ENCODE data around the gene ARHGEF19. TPM values are rescaled to one million over a fixed set of nuclear protein-coding genes. Genes with fewer than 3 reads are reported as not detected.

The ARHGEF19 gene
- total and polyA plus RNA-seq, 2 donors: 6.9 to 15.2 TPM

GRCh38 chr1:16150508-16150907 lies 61.9 kb downstream of the ARHGEF19 start:
- H3K4me1 ChIP-seq (ENCODE audit: insufficient read depth): no peaks in the 10 kb centered on the region
- DNase-seq (ENCODE audit: extremely low spot score): no peak
- no peak overlapping the region for H3K27ac ChIP-seq (ENCODE audit: low read depth)
- H3K4me3 ChIP-seq (ENCODE audit: low read depth, low read length): no peak overlapping the region
- WGBS: 87% methylated on average over 6 of the region's 6 CpGs
- H3K36me3 ChIP-seq (ENCODE audit: insufficient read depth): no peaks in the 10 kb centered on the region

GRCh38 chr1:16149702-16150488 lies 62.6 kb downstream of the ARHGEF19 start:
- Histone ChIP-seq H3K27ac (ENCODE audit: low read depth) (no peak overlapping the region), H3K4me1 (ENCODE audit: insufficient read depth) (no peaks in the 10 kb centered on the region)
- 84% methylated on average over 12 of the region's 12 CpGs for WGBS

GRCh38 chr1:16149146-16149545 lies 63.3 kb downstream of the ARHGEF19 start:
- no peaks in the 10 kb centered on the region for H3K36me3 ChIP-seq (ENCODE audit: insufficient read depth)
- no peak overlapping the region for H3K27ac ChIP-seq (ENCODE audit: low read depth)
- WGBS: 97% methylated on average over 7 of the region's 7 CpGs
- H3K4me1 ChIP-seq (ENCODE audit: insufficient read depth): no peaks in the 10 kb centered on the region
- no peak overlapping the region for H3K4me3 ChIP-seq (ENCODE audit: low read depth, low read length)
- no peak for DNase-seq (ENCODE audit: extremely low spot score)

More at GRCh38 chr1:16149702-16150488, 62.6 kb downstream of the ARHGEF19 start:
- H3K4me3 ChIP-seq (ENCODE audit: low read depth, low read length): no peak overlapping the region
- no peaks in the 10 kb centered on the region for H3K36me3 ChIP-seq (ENCODE audit: insufficient read depth)
- DNase-seq (ENCODE audit: extremely low spot score): no peak

- 95% methylated on average over 39 of the region's 39 CpGs for WGBS
- H3K4me3 ChIP-seq (ENCODE audit: low read depth, low read length): no peak overlapping the region
- no peak overlapping the region for H3K27ac ChIP-seq (ENCODE audit: low read depth)
- no peaks in the 10 kb centered on the region for H3K36me3 ChIP-seq (ENCODE audit: insufficient read depth)
- no peaks in the 10 kb centered on the region for H3K4me1 ChIP-seq (ENCODE audit: insufficient read depth)
- no peak for DNase-seq (ENCODE audit: extremely low spot score)
Observed at GRCh38 chr1:16148329-16149092, 63.9 kb downstream of the ARHGEF19 start.

Small RNA genes within 50 kb of the gene (small RNA-seq; reads per million reads assigned to genes)
- gene MT1XP1: not detected

Other genes with a start within 250 kb of the ARHGEF19 start
- 17.1 TPM for gene ZBTB17, start 236.6 kb downstream of the ARHGEF19 start, total RNA-seq
- gene ZBTB17, start 236.6 kb downstream of the ARHGEF19 start, polyA plus RNA-seq: 30.4 TPM
- not detected for gene SRARP, start 208.4 kb downstream of the ARHGEF19 start, total RNA-seq
- gene SRARP, start 208.4 kb downstream of the ARHGEF19 start, polyA plus RNA-seq: 0.03 TPM
- 13.0 TPM for gene HSPB7, start 194.6 kb downstream of the ARHGEF19 start, total RNA-seq
- gene HSPB7, start 194.6 kb downstream of the ARHGEF19 start, polyA plus RNA-seq: 144 TPM
- not detected for gene CLCNKA, start 190.6 kb downstream of the ARHGEF19 start, total RNA-seq
- gene CLCNKA, start 190.6 kb downstream of the ARHGEF19 start, polyA plus RNA-seq: 0.09 TPM
- 0.95 TPM for gene CLCNKB, start 168.9 kb downstream of the ARHGEF19 start, total RNA-seq
- gene CLCNKB, start 168.9 kb downstream of the ARHGEF19 start, polyA plus RNA-seq: 0.10 TPM
- gene FAM131C, start 139.0 kb downstream of the ARHGEF19 start, total RNA-seq: not detected
- 0.30 TPM for gene FAM131C, start 139.0 kb downstream of the ARHGEF19 start, polyA plus RNA-seq
- 11.3 TPM for gene EPHA2, start 56.6 kb downstream of the ARHGEF19 start, total RNA-seq
- gene EPHA2, start 56.6 kb downstream of the ARHGEF19 start, polyA plus RNA-seq: 16.2 TPM
- 3.2 TPM for gene CPLANE2, start 24.5 kb upstream of the ARHGEF19 start, total RNA-seq
- 8.5 TPM for gene CPLANE2, start 24.5 kb upstream of the ARHGEF19 start, polyA plus RNA-seq
- 25.7 TPM for gene FBXO42, start 139.8 kb upstream of the ARHGEF19 start, total RNA-seq
- 28.2 TPM for gene FBXO42, start 139.8 kb upstream of the ARHGEF19 start, polyA plus RNA-seq
- gene SZRD1, start 154.6 kb upstream of the ARHGEF19 start, total RNA-seq: 17.8 TPM
- 115 TPM for gene SZRD1, start 154.6 kb upstream of the ARHGEF19 start, polyA plus RNA-seq
- not detected for gene SPATA21, start 224.8 kb upstream of the ARHGEF19 start, total RNA-seq
- 0.29 TPM for gene SPATA21, start 224.8 kb upstream of the ARHGEF19 start, polyA plus RNA-seq
- 46.0 TPM for gene NECAP2, start 228.1 kb upstream of the ARHGEF19 start, total RNA-seq
- gene NECAP2, start 228.1 kb upstream of the ARHGEF19 start, polyA plus RNA-seq: 36.6 TPM

Data from urinary bladder (tissue), 4 donors.